ENCODE results near the gene COL8A2. TPM values are rescaled to one million over a fixed set of nuclear protein-coding genes. Genes with fewer than 3 reads are reported as not detected.

COL8A2 gene
- polyA plus RNA-seq, 1 donor from 2014 or later = not detected

DNA sequence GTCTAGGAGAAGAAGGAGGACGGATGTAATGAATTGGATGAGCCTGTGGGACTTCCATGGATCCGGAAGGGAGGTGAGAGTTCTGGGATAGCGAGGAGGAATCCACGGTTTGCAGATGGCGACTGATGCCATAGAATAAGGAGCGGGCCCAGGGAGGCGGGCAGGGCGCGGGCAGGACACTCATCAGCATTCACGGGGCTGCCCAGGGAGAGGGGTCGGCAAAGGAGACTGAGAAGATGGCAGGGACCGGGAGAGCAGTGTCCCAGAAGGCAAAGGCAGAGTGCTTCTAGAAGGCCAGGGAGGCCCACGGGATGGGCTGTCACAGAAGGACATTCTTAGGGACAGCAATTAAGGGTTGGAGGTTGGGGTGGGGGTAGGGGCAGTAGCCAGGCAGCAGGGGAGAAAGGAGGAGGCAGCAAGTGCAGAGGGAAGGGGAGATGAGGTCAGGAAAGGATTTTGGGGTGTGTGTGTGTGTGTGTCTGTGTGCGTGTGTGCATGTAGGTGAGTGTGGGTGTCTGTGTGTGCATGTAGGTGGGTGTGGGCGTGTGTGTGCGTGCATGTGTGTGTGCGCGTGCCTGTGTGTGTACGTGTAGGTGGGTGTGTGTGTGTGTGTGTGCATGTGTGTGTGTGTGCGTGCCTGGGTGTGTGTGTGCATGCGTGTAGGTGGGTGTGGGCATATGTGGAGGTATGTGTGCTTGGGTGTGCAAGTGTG, 1.1 kb upstream of the COL8A2 start:
- TF ChIP-seq EZH2 (IDR thresholded peaks at IDR 0.05; ENCODE audit: borderline replicate concordance, insufficient read depth, low read length, poor library complexity, severe bottlenecking) (no peak), RAD21 (conservative IDR thresholded peaks at IDR 0.05) (no peak), MXI1 (conservative IDR thresholded peaks at IDR 0.05; ENCODE audit: poor library complexity, severe bottlenecking) (no peak)
- TF ChIP-seq, protein P1, sequence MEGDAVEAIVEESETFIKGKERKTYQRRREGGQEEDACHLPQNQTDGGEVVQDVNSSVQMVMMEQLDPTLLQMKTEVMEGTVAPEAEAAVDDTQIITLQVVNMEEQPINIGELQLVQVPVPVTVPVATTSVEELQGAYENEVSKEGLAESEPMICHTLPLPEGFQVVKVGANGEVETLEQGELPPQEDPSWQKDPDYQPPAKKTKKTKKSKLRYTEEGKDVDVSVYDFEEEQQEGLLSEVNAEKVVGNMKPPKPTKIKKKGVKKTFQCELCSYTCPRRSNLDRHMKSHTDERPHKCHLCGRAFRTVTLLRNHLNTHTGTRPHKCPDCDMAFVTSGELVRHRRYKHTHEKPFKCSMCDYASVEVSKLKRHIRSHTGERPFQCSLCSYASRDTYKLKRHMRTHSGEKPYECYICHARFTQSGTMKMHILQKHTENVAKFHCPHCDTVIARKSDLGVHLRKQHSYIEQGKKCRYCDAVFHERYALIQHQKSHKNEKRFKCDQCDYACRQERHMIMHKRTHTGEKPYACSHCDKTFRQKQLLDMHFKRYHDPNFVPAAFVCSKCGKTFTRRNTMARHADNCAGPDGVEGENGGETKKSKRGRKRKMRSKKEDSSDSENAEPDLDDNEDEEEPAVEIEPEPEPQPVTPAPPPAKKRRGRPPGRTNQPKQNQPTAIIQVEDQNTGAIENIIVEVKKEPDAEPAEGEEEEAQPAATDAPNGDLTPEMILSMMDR (IDR thresholded peaks at IDR 0.05; ENCODE audit: poor library complexity, severe bottlenecking) = no peak
- H4K20me1 ChIP-seq (ENCODE audit: insufficient read depth) = no peaks in the 10 kb centered on the region
- H3F3A ChIP-seq (ENCODE audit: insufficient read depth, low read length, poor library complexity, severe bottlenecking) = no peaks in the 10 kb centered on the region
- H3K9ac ChIP-seq (ENCODE audit: low read length) = no peak overlapping the region
- H3K27me3 ChIP-seq (ENCODE audit: insufficient read depth, low read depth, low read length) = peaks cover 45% of the 10 kb centered on the region
- H3K79me2 ChIP-seq (replicated peaks; ENCODE audit: insufficient read depth, low read length) = no peaks in the 10 kb centered on the region
- no peak overlapping the region for H3K4me3 ChIP-seq (ENCODE audit: low read length)
- no peaks in the 10 kb centered on the region for H3K9me3 ChIP-seq (ENCODE audit: low read length)
- no peak overlapping the region for H2AFZ ChIP-seq (ENCODE audit: low read depth, low read length)
- H3K9me2 ChIP-seq (ENCODE audit: insufficient read depth, low read length) = no peaks in the 10 kb centered on the region
- H3K36me3 ChIP-seq (ENCODE audit: insufficient read depth, low read length) = no peaks in the 10 kb centered on the region
- no peak overlapping the region for H3K4me2 ChIP-seq (ENCODE audit: low read length)
- H3K27ac ChIP-seq (ENCODE audit: low read length) = no peak overlapping the region

DNA sequence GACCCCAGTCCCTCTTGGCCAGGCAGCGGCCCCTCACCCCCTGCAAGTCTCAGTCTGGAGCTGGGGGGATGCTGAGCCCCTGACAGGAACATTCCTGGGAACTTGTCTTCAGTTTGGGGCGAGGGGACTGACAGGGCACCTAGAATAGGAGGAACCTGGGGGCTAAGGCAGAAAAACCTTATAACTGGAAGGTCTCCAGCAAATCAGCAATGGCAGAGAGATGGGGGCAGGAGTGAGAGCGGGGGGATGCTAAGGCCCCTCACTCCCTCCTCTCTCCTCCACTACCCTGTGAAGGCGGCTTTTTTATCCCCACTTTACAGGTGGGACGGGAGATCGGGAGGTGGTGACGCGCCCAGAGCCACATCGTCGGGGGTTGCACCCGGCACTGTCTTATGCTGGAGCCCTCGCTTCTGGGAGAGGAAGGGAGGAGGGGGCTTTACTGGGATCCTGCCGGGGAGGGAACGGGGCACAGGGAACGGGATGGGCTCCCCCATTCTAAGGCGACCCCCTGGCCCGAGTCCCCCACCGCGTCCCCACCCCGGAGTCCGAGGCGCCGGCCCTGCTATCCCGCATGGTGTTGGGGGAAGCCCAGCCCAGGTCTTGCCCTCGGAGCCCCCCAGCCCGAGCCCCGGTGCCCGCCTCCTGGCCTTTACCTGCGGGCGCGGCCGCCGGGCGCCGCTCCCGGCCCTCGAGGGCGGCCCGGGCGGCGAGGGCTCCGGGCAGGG, 456 bp downstream of the COL8A2 start:
- TF ChIP-seq MXI1 (conservative IDR thresholded peaks at IDR 0.05; ENCODE audit: poor library complexity, severe bottlenecking) (no peak), SMC3 (conservative IDR thresholded peaks at IDR 0.05; ENCODE audit: poor library complexity) (no peak), EZH2 (IDR thresholded peaks at IDR 0.05; ENCODE audit: borderline replicate concordance, insufficient read depth, low read length, poor library complexity, severe bottlenecking) (no peak), TAF1 (IDR thresholded peaks at IDR 0.05; ENCODE audit: low read depth) (no peak)
- no peak overlapping the region for H3K4me2 ChIP-seq (ENCODE audit: low read length)
- no peak overlapping the region for H3K4me3 ChIP-seq (ENCODE audit: low read length)
- no peak overlapping the region for H3K9ac ChIP-seq (ENCODE audit: low read length)
- no peaks in the 10 kb centered on the region for H3K79me2 ChIP-seq (replicated peaks; ENCODE audit: insufficient read depth, low read length)
- H3K9me3 ChIP-seq (ENCODE audit: low read length) = no peaks in the 10 kb centered on the region
- no peaks in the 10 kb centered on the region for H3K9me2 ChIP-seq (ENCODE audit: insufficient read depth, low read length)
- H3K27ac ChIP-seq (ENCODE audit: low read length) = no peak overlapping the region
- H4K20me1 ChIP-seq (ENCODE audit: insufficient read depth) = no peaks in the 10 kb centered on the region
- peaks cover 45% of the 10 kb centered on the region for H3K27me3 ChIP-seq (ENCODE audit: insufficient read depth, low read depth, low read length)
- no peaks in the 10 kb centered on the region for H3K36me3 ChIP-seq (ENCODE audit: insufficient read depth, low read length)
- no peak overlapping the region for H2AFZ ChIP-seq (ENCODE audit: low read depth, low read length)
- H3F3A ChIP-seq (ENCODE audit: insufficient read depth, low read length, poor library complexity, severe bottlenecking) = no peaks in the 10 kb centered on the region

DNA sequence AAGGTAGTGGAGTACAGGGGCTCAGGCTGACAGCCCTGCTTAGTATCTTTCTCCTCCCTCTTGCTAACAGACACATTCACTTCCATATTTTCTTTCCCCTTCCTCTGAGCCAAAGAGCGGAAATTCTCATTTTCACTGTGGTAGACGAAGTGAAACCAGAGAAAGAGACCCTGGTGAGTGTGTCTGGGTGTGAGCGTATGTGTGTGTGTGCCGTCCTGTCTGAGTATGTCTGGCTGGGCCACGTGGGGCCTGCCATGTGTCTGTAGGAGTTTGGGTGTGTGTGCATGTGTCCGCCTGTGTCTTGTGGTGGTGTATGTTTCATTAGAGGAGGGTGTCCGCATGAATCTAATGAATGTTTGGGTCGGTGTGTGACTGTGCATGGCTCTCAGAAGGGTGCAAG, 1.7 kb downstream of the COL8A2 start:
- Histone ChIP-seq H3K4me3 (ENCODE audit: low read length) (no peak overlapping the region), H3K27ac (ENCODE audit: low read length) (no peak overlapping the region), H4K20me1 (ENCODE audit: insufficient read depth) (no peaks in the 10 kb centered on the region), H3K9ac (ENCODE audit: low read length) (no peak overlapping the region), H3K4me2 (ENCODE audit: low read length) (no peak overlapping the region), H2AFZ (ENCODE audit: low read depth, low read length) (no peak overlapping the region), H3K9me2 (ENCODE audit: insufficient read depth, low read length) (no peaks in the 10 kb centered on the region), H3K79me2 (replicated peaks; ENCODE audit: insufficient read depth, low read length) (no peaks in the 10 kb centered on the region), H3K27me3 (ENCODE audit: insufficient read depth, low read depth, low read length) (peaks cover 45% of the 10 kb centered on the region), H3F3A (ENCODE audit: insufficient read depth, low read length, poor library complexity, severe bottlenecking) (no peaks in the 10 kb centered on the region), H3K36me3 (ENCODE audit: insufficient read depth, low read length) (no peaks in the 10 kb centered on the region), H3K9me3 (ENCODE audit: low read length) (no peaks in the 10 kb centered on the region)
- no peak for TF ChIP-seq MXI1 (conservative IDR thresholded peaks at IDR 0.05; ENCODE audit: poor library complexity, severe bottlenecking)
- TF ChIP-seq EZH2 (IDR thresholded peaks at IDR 0.05; ENCODE audit: borderline replicate concordance, insufficient read depth, low read length, poor library complexity, severe bottlenecking) = no peak
- TF ChIP-seq RAD21 (conservative IDR thresholded peaks at IDR 0.05) = no peak
- TF ChIP-seq, protein P2, sequence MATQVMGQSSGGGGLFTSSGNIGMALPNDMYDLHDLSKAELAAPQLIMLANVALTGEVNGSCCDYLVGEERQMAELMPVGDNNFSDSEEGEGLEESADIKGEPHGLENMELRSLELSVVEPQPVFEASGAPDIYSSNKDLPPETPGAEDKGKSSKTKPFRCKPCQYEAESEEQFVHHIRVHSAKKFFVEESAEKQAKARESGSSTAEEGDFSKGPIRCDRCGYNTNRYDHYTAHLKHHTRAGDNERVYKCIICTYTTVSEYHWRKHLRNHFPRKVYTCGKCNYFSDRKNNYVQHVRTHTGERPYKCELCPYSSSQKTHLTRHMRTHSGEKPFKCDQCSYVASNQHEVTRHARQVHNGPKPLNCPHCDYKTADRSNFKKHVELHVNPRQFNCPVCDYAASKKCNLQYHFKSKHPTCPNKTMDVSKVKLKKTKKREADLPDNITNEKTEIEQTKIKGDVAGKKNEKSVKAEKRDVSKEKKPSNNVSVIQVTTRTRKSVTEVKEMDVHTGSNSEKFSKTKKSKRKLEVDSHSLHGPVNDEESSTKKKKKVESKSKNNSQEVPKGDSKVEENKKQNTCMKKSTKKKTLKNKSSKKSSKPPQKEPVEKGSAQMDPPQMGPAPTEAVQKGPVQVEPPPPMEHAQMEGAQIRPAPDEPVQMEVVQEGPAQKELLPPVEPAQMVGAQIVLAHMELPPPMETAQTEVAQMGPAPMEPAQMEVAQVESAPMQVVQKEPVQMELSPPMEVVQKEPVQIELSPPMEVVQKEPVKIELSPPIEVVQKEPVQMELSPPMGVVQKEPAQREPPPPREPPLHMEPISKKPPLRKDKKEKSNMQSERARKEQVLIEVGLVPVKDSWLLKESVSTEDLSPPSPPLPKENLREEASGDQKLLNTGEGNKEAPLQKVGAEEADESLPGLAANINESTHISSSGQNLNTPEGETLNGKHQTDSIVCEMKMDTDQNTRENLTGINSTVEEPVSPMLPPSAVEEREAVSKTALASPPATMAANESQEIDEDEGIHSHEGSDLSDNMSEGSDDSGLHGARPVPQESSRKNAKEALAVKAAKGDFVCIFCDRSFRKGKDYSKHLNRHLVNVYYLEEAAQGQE (IDR thresholded peaks at IDR 0.05; ENCODE audit: borderline replicate concordance) = no peak
- TF ChIP-seq POLR2AphosphoS5 (IDR thresholded peaks at IDR 0.05) = no peak
- TF ChIP-seq SMC3 (conservative IDR thresholded peaks at IDR 0.05; ENCODE audit: poor library complexity) = no peak
- TF ChIP-seq, protein P1 (IDR thresholded peaks at IDR 0.05; ENCODE audit: poor library complexity, severe bottlenecking) = no peak
- no peak for TF ChIP-seq EP300 (conservative IDR thresholded peaks at IDR 0.05; ENCODE audit: poor library complexity, severe bottlenecking)
- no peak for TF ChIP-seq TAF1 (IDR thresholded peaks at IDR 0.05; ENCODE audit: low read depth)

Data from neural cell (in vitro differentiated cells).